OCI-LY1 (cell line): Measurements from ENCODE around the gene PHOX2A.

Experiments used
- EZH2 ChIP-seq: fragments of 200-600 bp; sonication (generic), shearing (Covaris generic); IDR thresholded peaks from 2 replicates; pipeline ENCODE4 v1.8.0; 2017; ENCODE audit warnings: borderline replicate concordance, mixed run types, mild to moderate bottlenecking, antibody characterized with exemption, low read length, moderate library complexity, mixed read lengths
- TF ChIP-seq, protein P1 (sequence below): fragments of 200-600 bp; sonication (generic), shearing (Covaris generic); IDR thresholded peaks from 2 replicates; pipeline ENCODE4 v1.5.1; 2017; ENCODE audit warnings: mild to moderate bottlenecking, antibody characterized with exemption, low read length, moderate library complexity, mixed read lengths

DNA sequence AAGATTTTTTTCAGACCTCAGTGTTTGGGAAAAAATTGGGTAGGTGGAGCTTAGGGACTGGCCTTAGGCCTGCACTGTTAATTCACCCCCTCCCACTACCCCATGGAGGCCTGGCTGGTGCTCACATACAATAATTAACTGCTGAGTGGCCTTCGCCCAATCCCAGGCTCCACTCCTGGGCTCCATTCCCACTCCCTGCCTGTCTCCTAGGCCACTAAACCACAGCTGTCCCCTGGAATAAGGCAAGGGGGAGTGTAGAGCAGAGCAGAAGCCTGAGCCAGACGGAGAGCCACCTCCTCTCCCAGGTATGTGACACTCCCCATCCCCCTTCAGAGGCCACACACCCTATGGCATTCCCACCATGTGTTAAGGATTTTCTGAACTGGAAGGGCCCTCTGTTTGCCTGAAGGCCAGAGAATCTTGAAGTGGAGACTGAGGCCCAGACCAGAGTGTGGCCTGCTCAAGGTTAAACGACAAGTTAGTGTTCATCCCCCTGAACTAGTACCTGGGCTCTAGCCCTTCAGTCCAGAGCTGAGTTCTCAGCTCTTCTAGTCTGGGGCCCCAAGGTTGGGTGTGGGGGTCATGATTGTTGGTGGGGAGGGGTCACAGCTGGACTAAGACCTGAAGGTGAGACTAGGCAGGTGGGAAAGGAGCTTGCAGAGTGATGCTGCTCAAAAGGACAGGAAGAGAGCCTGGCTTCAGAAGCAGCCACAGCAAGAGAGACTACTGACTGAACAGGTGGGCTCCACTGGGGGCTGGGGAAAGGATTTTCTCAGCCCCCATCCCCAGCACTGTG lies 54.3 kb downstream of the PHOX2A start:
- TF ChIP-seq, protein P1, sequence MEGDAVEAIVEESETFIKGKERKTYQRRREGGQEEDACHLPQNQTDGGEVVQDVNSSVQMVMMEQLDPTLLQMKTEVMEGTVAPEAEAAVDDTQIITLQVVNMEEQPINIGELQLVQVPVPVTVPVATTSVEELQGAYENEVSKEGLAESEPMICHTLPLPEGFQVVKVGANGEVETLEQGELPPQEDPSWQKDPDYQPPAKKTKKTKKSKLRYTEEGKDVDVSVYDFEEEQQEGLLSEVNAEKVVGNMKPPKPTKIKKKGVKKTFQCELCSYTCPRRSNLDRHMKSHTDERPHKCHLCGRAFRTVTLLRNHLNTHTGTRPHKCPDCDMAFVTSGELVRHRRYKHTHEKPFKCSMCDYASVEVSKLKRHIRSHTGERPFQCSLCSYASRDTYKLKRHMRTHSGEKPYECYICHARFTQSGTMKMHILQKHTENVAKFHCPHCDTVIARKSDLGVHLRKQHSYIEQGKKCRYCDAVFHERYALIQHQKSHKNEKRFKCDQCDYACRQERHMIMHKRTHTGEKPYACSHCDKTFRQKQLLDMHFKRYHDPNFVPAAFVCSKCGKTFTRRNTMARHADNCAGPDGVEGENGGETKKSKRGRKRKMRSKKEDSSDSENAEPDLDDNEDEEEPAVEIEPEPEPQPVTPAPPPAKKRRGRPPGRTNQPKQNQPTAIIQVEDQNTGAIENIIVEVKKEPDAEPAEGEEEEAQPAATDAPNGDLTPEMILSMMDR, result no peak
- TF ChIP-seq EZH2, result no peak
